T-helper 1 cell treated with Interleukin-12 subunit alpha and Interleukin-12 subunit beta and Interleukin-4 antibody, amounts not matched to agents 30 ng/mL and 1 ng/mL, for 36 hours (primary cell): ENCODE measurements around the gene SLPI. TPM values are rescaled to one million over a fixed set of nuclear protein-coding genes. Genes with fewer than 3 reads are reported as not detected.

Experiments used
- intact Hi-C: fragments of 100-400 bp; cut with micrococcal nuclease; formaldehyde crosslinking; loops from one replicate; pipeline ENCODE4 v1.15.1; 2024
- total RNA-seq: library from RNA; stranded (reverse); gene quantifications from 2 replicates; pipeline ENCODE4 v1.2.3, GENCODE V29; 2022

SLPI gene
- total RNA-seq, 1 donor from 2014 or later: 0.64 TPM

- intact Hi-C loops: no loop called here
These were observed 25.6 kb upstream of the SLPI start for GRCh38 chr20:45279992-45280391.

GRCh38 chr20:45275338-45275737 lies 21.0 kb upstream of the SLPI start:
- intact Hi-C loops: no loop called here

- intact Hi-C loops: no loop called here
These were observed 15.4 kb upstream of the SLPI start for GRCh38 chr20:45269754-45270270.

GRCh38 chr20:45269056-45269455 lies 14.7 kb upstream of the SLPI start:
- intact Hi-C loops: no loop called here

- intact Hi-C loops: no loop called here
These were observed 14.2 kb upstream of the SLPI start for GRCh38 chr20:45268531-45268930.

- intact Hi-C loops: no loop called here
These were observed 12.6 kb upstream of the SLPI start for GRCh38 chr20:45266977-45267376.

- intact Hi-C loops: no loop called here
These were observed 9.3 kb upstream of the SLPI start for GRCh38 chr20:45263556-45264266.

GRCh38 chr20:45258664-45259063 lies 4.3 kb upstream of the SLPI start:
- intact Hi-C loops: no loop called here

GRCh38 chr20:45258259-45258658 lies 3.9 kb upstream of the SLPI start:
- intact Hi-C loops: no loop called here

GRCh38 chr20:45257711-45258110 lies 3.3 kb upstream of the SLPI start:
- intact Hi-C loops: no loop called here

GRCh38 chr20:45257161-45257560 lies 2.8 kb upstream of the SLPI start:
- intact Hi-C loops: no loop called here

- intact Hi-C loops: no loop called here
These were observed 1.1 kb downstream of the SLPI start for GRCh38 chr20:45253261-45253660.

- intact Hi-C loops: no loop called here
These were observed 2.3 kb downstream of the SLPI start for GRCh38 chr20:45251884-45252560.

GRCh38 chr20:45248609-45249008 lies 5.8 kb downstream of the SLPI start:
- intact Hi-C loops: no loop called here

- intact Hi-C loops: no loop called here
These were observed 6.5 kb downstream of the SLPI start for GRCh38 chr20:45247865-45248264.

- intact Hi-C loops: no loop called here
These were observed 8.3 kb downstream of the SLPI start for GRCh38 chr20:45246109-45246508.

- intact Hi-C loops: no loop called here
These were observed 16.2 kb downstream of the SLPI start for GRCh38 chr20:45238139-45238538.

- intact Hi-C loops: no loop called here
These were observed 18.4 kb downstream of the SLPI start for GRCh38 chr20:45235995-45236394.

GRCh38 chr20:45230631-45231030 lies 23.7 kb downstream of the SLPI start:
- intact Hi-C loops: no loop called here

GRCh38 chr20:45229264-45230056 lies 24.9 kb downstream of the SLPI start:
- intact Hi-C loops: loop anchor here (5.0 kb wide), 1 partner anchor 187 kb away; no protein-coding TSS in a partner anchor

GRCh38 chr20:45226287-45226686 lies 28.1 kb downstream of the SLPI start:
- intact Hi-C loops: loop anchor here (5.0 kb wide), 1 partner anchor 184 kb away; no protein-coding TSS in a partner anchor

- intact Hi-C loops: no loop called here
These were observed 31.2 kb downstream of the SLPI start for GRCh38 chr20:45223136-45223535.
